Measurements from ENCODE around the gene KCNK15. TPM values are rescaled to one million over a fixed set of nuclear protein-coding genes. Genes with fewer than 3 reads are reported as not detected.
A peak's percentile ranks its signal among the peaks of the same experiment; 100 is the strongest.
"Not testable (repeated sequence)": the region's sequence is repeated elsewhere in the genome, so short reads cannot be mapped to it uniquely, and the experiment has no call there.

The KCNK15 gene
- 1 to 10 TPM; 1.8 to 3.3 TPM for total RNA-seq

DNA sequence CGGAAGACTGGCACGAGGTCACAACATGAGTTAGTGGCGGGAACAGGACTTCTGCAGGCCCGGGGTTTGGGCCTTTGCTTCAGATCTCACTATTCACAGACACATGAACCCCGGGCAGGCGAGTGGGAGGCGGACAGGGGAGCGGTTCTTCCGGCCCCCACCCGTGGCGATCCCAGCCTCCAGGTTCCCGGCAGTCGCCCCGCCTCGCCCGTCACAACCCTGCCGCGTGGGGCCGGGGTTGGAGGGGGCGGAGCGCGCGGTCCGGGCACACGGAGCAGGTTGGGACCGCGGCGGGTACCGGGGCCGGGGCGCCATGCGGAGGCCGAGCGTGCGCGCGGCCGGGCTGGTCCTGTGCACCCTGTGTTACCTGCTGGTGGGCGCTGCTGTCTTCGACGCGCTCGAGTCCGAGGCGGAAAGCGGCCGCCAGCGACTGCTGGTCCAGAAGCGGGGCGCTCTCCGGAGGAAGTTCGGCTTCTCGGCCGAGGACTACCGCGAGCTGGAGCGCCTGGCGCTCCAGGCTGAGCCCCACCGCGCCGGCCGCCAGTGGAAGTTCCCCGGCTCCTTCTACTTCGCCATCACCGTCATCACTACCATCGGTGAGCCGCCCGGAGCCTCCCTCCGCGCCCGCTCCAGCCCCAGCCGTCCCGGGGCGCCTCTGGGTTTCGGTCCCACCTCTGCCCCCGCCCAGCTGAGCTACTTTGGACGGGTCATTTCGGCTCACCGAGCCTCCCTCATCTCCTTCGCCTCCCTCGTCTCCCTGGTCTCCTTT, at the start of gene KCNK15:
TSS of gene KCNK15 (plus strand) at position 268 of the 769 bp plus-strand sequence. CDS start at position 314, 46 bp downstream.
- Histone ChIP-seq H3K27me3 (no peaks in the 10 kb centered on the region), H3K4me3 (peak within 1 kb of the TSS; percentile 16 to 19)
- intact Hi-C loops (cut with DNase I) = no loop called here

DNA sequence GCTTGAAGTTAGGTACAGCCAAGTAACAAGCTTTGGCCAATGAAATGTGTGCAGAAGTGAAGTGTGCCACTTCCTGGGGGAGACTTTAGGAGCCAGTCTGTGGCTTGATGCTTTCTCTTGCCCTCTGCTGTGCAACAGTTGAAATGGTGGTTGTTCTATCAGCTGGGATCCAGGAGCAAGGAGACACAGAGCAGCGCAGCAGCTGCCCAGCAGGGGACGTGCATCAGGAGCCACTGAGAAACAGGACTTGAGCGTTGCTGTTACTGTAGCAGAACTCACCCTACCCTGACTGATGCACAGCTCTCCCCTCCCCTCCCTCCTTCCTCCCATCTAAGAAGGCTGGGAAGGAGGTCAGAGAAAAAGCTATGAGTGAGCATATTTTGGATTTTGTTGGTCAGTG, 49.4 kb upstream of the KCNK15 start:
- Histone ChIP-seq H3K4me3 (no peak overlapping the region), H3K4me1 (no peaks in the 10 kb centered on the region), H3K27me3 (no peaks in the 10 kb centered on the region), H3K36me3 (replicated peaks in 1 of 2; ENCODE audit: insufficient read depth in 1 of 2, low read depth in 2 of 2) (no peaks in the 10 kb centered on the region), H3K27ac (peak overlapping the region in 1 of 4 donors; percentile 9), H3K9me3 (no peaks in the 10 kb centered on the region)
- DNase-seq (no peak), ATAC-seq (no peak)
- 72 to 92% methylated on average over 3 of the region's 3 CpGs for WGBS, 2 donors
- no peak for TF ChIP-seq POLR2A (IDR thresholded peaks at IDR 0.05)
- TF ChIP-seq, protein P1, sequence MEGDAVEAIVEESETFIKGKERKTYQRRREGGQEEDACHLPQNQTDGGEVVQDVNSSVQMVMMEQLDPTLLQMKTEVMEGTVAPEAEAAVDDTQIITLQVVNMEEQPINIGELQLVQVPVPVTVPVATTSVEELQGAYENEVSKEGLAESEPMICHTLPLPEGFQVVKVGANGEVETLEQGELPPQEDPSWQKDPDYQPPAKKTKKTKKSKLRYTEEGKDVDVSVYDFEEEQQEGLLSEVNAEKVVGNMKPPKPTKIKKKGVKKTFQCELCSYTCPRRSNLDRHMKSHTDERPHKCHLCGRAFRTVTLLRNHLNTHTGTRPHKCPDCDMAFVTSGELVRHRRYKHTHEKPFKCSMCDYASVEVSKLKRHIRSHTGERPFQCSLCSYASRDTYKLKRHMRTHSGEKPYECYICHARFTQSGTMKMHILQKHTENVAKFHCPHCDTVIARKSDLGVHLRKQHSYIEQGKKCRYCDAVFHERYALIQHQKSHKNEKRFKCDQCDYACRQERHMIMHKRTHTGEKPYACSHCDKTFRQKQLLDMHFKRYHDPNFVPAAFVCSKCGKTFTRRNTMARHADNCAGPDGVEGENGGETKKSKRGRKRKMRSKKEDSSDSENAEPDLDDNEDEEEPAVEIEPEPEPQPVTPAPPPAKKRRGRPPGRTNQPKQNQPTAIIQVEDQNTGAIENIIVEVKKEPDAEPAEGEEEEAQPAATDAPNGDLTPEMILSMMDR (IDR thresholded peaks at IDR 0.05) = no peak
- intact Hi-C loops (cut with DNase I) = no loop called here

More for the DNA sequence above, at the start of gene KCNK15:
- 1 to 6% methylated on average over 23 to 68 of the region's 81 CpGs for WGBS, 2 donors
- TF ChIP-seq, protein P1 (IDR thresholded peaks at IDR 0.05) = no peak
- peak in 2 of 3 donors; percentile 30 to 33 for TF ChIP-seq POLR2A (IDR thresholded peaks at IDR 0.05)
- ATAC-seq (peak; percentile 47), DNase-seq (peak; percentile 28 to 50 (median 38))
- Histone ChIP-seq H3K9me3 (no peaks in the 10 kb centered on the region), H3K4me1 (peaks cover 32% of the 10 kb centered on the region), H3K27ac (peak within 1 kb of the TSS in 3 of 4 donors; percentile 41 to 75 (median 71)), H3K36me3 (replicated peaks in 1 of 2; ENCODE audit: insufficient read depth in 1 of 2, low read depth in 2 of 2) (no peaks in the 10 kb centered on the region)

DNA sequence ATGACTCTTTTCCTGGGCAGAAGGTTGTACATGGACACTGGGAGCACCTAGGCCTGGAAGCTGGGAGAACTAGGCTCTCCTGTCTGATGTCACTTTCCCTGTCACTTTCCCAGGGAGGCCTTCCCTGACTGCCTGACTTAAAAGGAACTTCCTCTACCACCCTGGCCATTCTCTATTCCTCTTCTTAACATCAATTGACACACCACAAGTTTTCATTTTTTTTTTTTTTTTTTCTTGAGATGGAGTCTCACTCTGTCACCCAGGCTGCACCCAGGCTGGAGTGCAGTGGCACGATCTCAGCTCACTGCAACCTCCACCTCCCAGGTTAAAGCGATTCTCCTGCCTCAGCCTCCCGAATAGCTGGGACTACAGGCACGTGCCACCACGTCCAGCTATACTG, 48.6 kb upstream of the KCNK15 start:
- ATAC-seq; DNase-seq; H3K36me3 ChIP-seq (replicated peaks in 1 of 2; ENCODE audit: insufficient read depth in 1 of 2, low read depth in 2 of 2); H3K4me1 ChIP-seq; intact Hi-C loops (cut with DNase I); H3K27ac ChIP-seq; H3K27me3 ChIP-seq; H3K4me3 ChIP-seq; H3K9me3 ChIP-seq: not testable (repeated sequence)
- whole genome bisulfite sequencing, 2 donors = 84 to 91% methylated on average over 5 of the region's 5 CpGs

DNA sequence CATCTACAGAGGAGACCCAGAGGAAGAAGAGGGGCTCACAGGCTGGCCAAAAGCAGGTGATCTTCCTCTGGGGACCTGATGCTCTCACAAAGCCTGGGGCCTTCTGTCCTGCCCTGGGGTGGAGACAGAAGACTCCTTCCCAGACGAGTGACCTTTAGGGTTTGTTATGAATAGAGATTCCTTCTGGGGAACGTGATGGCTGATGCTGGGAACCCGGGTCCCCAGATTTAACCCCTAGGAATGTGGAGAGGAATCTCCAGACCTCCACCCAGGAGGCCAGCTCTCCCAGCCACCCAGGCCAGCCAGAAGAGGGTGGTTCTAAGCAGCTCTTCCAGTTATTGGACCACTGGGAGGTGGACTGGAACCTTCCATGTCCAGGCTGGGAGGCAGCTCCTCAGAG, 47.3 kb upstream of the KCNK15 start:
- Histone ChIP-seq H3K27me3 (no peaks in the 10 kb centered on the region), H3K4me3 (no peak overlapping the region), H3K36me3 (replicated peaks in 1 of 2; ENCODE audit: insufficient read depth in 1 of 2, low read depth in 2 of 2) (no peaks in the 10 kb centered on the region), H3K9me3 (no peaks in the 10 kb centered on the region), H3K4me1 (no peaks in the 10 kb centered on the region), H3K27ac (no peak overlapping the region)
- DNase-seq (no peak), ATAC-seq (no peak)
- 49 to 80% methylated on average over 1 to 3 of the region's 3 CpGs for WGBS, 2 donors
- intact Hi-C loops (cut with DNase I) = no loop called here
- TF ChIP-seq, protein P1 (IDR thresholded peaks at IDR 0.05) = no peak
- TF ChIP-seq POLR2A (IDR thresholded peaks at IDR 0.05) = no peak

DNA sequence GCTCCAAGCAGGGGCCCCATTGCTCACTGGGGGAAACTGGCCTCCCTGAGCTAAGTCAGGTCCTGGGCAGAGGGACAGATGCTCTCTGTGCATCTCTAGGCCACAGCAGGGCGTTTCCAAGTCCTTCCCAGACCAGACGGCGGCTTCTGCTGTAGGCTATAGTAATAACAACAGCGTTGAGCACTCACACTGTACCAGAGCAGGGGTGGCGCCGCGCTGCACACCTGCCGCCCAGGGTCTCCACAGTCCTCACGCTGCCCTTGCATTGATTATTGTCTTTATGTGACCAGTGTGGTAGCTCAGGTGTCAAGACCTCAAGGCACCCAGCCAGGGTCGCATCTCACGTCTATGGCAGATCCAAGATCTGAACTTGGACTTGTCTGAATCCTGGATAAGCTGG, 45.4 kb upstream of the KCNK15 start:
- TF ChIP-seq, protein P1 (IDR thresholded peaks at IDR 0.05) = no peak
- TF ChIP-seq POLR2A (IDR thresholded peaks at IDR 0.05) = no peak
- Histone ChIP-seq H3K27ac (no peak overlapping the region), H3K4me1 (no peaks in the 10 kb centered on the region), H3K27me3 (no peaks in the 10 kb centered on the region), H3K9me3 (no peaks in the 10 kb centered on the region), H3K4me3 (no peak overlapping the region), H3K36me3 (replicated peaks in 1 of 2; ENCODE audit: insufficient read depth in 1 of 2, low read depth in 2 of 2) (no peaks in the 10 kb centered on the region)
- ATAC-seq (no peak), DNase-seq (no peak)
- WGBS, 2 donors = 57 to 78% methylated on average over 3 to 11 of the region's 11 CpGs
- intact Hi-C loops (cut with DNase I) = no loop called here
